ENCODE results near the gene ZSWIM3. TPM values are rescaled to one million over a fixed set of nuclear protein-coding genes. Genes with fewer than 3 reads are reported as not detected.
A peak's percentile ranks its signal among the peaks of the same experiment; 100 is the strongest.

Gene ZSWIM3
- total and polyA plus RNA-seq, 2 of the 13 experiments (the other 11 are each of a cell fraction or from before 2014, with no cell fraction given), result 5.2 to 5.8 TPM

- TF ChIP-seq ZXDC (CRISPR knock-in tag; IDR thresholded peaks at IDR 0.05) (no peak; the same call in 1 of the 2 replicates), ZNF772 (CRISPR knock-in tag; IDR thresholded peaks at IDR 0.05) (peak; percentile 33; the same call in 1 of the 2 replicates), KDM4B (CRISPR knock-in tag; IDR thresholded peaks at IDR 0.05) (no peak), MAZ (IDR thresholded peaks at IDR 0.05; ENCODE audit: borderline replicate concordance, low read depth, low read length) (no peak), MAZ (CRISPR knock-in tag; IDR thresholded peaks at IDR 0.05; ENCODE audit: low read depth) (no peak; the same call in 1 of the 2 replicates), ZBTB21 (CRISPR knock-in tag; IDR thresholded peaks at IDR 0.05) (no peak), FOXM1 (CRISPR knock-in tag; IDR thresholded peaks at IDR 0.05) (peak; percentile 98), ARID4A (CRISPR knock-in tag; IDR thresholded peaks at IDR 0.05; ENCODE audit: borderline replicate concordance) (peak; percentile 99), CREB1 (IDR thresholded peaks at IDR 0.05) (peak; percentile 74), CREB1 (CRISPR knock-in tag; IDR thresholded peaks at IDR 0.05) (no peak; the same call in none of the 2 replicates), TGIF2 (CRISPR knock-in tag; IDR thresholded peaks at IDR 0.05) (0 out of 2 replicates have a peak, but pooled peaks have one; percentile 68), ADNP (CRISPR knock-in tag; IDR thresholded peaks at IDR 0.05) (no peak), BCLAF1 (IDR thresholded peaks at IDR 0.05) (no peak), THAP8 (CRISPR knock-in tag; IDR thresholded peaks at IDR 0.05; ENCODE audit: borderline replicate concordance) (no peak), YY1 (IDR thresholded peaks at IDR 0.05; ENCODE audit: insufficient read depth, insufficient replicate concordance, low read depth, low read length) (no peak), ZNF567 (CRISPR knock-in tag; IDR thresholded peaks at IDR 0.05; ENCODE audit: borderline replicate concordance) (peak; percentile 49; the same call in 1 of the 2 replicates), ZNF746 (CRISPR knock-in tag; IDR thresholded peaks at IDR 0.05) (no peak), FOSL1 (CRISPR knock-in tag; IDR thresholded peaks at IDR 0.05; ENCODE audit: borderline replicate concordance) (no peak), SRY (CRISPR knock-in tag; IDR thresholded peaks at IDR 0.05) (peak; percentile 15; the same call in 1 of the 2 replicates)
Measured at GRCh38 chr20:45812157-45813005, 45.0 kb upstream of the ZSWIM3 start, which contains the start of gene UBE2C (continued).

Data from HepG2 (cell line).